DMS53 (cell line): ENCODE results near the gene PHF21A.
"Not testable (repeated sequence)": the region's sequence is repeated elsewhere in the genome, so short reads cannot be mapped to it uniquely, and the experiment has no call there.

Source experiments
- DNase-seq: peaks from one replicate; lab custom pipeline; 2025; lab: John Stamatoyannopoulos, UW

PHF21A gene

GRCh38 chr11:45982656-45983470 lies 138.4 kb downstream of the PHF21A start:
- DNase-seq: no peak

GRCh38 chr11:45981826-45982225 lies 139.4 kb downstream of the PHF21A start:
- not testable (repeated sequence) for DNase-seq

DNA sequence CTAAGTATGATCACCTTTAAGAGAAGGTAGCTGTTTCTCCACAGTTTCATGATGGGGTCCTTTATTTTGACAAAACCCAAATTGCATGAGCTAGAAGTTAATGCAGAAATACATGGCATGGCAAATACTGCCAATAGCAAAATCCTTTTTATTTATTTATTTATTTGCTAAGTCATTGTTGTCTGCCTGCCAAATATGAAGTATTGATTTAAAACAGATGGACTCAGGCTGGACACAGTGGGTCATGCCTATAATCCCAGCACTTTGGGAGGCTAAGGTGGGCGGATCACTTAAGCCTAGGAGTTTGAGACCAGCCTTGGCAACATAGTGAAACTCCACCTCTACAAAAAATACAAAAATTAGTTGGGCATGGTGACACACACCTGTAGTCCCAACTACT lies 146.4 kb downstream of the PHF21A start:
- no peak for DNase-seq

GRCh38 chr11:45973601-45974000 lies 147.7 kb downstream of the PHF21A start:
- DNase-seq: no peak

- DNase-seq: no peak
Measured at GRCh38 chr11:45968901-45969300, 152.4 kb downstream of the PHF21A start.

GRCh38 chr11:45967506-45967905 lies 153.7 kb downstream of the PHF21A start:
- DNase-seq: no peak

DNA sequence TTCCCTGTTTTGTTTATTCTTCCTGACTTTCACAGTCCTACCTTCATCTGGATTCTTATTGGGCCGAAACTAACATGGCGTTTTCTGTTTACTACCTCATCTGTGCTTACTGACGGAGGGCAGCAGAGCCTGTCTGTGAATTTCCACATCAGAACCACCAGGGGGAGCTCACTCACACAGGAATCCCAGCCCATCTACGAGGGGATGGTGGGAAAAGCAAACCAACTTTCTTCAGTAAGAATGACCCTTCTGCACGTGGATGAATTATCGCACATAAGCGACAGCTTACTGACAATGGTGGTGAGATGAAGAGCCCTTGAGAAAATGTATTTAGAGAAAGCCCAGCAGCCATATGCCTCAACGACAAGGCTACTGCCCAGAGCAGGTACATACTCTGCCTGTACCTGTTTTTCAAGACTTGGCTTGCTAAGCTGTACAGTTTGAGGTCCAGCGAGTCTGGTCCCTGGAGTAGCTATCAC lies 156.3 kb downstream of the PHF21A start:
- DNase-seq: peak; percentile 78

- no peak for DNase-seq
Measured at GRCh38 chr11:45961751-45962240, 159.5 kb downstream of the PHF21A start.

DNA sequence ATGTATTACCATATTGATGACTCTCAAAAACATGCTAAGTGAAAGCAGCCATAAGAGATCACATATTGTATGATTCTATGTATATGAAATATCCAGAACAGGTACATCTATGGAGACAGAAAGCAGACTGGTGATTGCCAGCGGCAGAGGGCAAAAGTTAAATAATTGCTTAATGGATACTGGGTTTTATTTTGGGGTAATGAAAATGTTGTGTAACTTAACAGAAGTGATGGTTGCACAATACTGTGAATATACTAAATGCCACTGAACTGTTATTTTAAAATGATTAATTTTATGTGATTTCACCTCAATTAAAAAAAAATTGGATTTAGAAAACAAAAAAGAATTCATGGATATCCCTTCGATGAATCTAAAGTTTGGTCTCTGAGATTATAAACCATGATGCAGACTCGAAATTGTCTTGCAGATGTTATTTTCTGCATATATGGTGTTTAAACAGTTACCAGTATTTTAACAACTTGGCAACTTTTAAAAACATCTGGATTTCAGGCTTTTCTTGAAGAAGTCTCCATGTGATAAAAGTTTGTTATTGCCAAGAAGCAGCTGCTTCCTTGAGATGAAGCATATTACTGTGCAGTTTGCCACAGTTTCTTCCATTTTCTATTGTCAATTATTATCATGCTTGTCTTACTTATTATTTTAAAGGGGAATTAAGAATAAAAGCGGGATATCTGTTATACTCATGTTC lies 160.7 kb downstream of the PHF21A start:
- DNase-seq: no peak

DNA sequence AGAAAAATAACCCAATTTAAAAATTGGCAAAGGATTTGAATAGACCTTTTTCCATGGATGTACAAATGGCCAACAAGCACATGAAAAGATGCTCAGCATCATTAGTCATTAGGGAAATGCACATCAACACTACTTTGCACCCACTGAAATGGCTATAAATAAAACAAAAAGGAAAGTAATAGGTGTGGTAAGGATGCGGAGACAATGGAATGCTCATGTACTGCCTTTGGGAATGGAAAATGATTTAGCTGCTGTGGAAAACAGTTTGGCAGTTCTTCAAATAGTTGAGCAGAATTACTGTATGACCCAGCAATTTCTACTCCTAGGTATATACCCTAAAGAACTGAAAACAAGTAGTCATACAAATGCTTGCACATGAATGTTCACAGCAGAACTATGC lies 161.4 kb downstream of the PHF21A start:
- no peak for DNase-seq

DNA sequence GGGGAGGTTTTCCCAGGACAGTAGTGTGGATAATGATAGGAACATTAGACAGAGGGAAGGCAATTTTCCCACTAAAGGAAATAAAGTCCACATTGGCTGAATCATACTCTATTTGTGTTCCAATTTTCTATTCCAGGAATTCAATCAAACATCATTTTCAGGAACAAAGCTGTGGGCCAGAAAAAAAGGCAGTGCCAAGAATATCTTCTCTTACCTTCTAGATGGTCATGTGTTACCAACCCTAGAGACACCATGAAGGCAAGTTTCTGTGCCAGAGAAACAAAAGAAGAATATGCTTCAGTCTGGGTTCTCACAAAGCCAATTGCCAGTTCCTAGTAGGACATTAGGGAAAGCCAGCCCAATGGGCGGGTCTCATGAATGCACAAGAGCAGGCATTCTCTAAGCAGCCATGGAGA lies 171.3 kb downstream of the PHF21A start:
- DNase-seq: no peak

DNA sequence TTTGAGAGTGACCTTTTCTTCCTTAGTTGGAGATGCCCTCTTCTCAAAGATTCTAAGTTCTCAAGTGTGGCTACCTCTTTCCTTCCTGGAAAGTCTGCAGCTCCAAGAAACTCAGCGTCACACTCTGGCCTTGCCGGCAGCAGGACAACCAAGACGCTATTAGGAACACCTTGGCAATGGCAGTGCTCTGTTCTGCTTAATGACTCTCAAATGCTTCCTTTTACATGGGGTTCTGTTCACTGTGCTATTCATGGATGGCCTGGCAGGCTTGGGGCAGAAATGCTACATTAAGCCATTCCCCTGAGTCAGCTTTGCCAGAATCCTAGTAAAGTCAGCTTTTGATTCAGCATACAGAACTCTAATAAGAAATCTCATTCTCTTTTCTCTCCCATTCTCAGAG lies 172.9 kb downstream of the PHF21A start:
- no peak for DNase-seq

DNA sequence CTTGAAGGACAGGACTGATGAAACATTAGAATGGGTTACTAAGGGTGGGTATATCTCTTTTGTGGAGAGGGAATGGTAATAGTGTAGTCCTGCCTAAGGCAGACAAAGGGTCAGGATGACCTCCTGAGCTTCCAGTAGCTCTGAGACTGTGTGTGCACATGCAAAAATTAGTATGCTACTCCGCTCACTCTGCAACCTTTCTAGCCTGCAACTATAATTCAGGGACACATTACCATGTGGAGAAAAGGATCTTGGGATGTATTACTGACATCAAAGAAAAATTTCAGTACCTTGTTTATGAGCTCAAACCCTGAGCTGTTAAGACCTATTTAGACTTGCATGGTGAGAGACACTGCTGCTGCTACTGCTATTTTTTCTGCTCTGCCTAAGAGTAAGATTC lies 173.4 kb downstream of the PHF21A start:
- no peak for DNase-seq

DNA sequence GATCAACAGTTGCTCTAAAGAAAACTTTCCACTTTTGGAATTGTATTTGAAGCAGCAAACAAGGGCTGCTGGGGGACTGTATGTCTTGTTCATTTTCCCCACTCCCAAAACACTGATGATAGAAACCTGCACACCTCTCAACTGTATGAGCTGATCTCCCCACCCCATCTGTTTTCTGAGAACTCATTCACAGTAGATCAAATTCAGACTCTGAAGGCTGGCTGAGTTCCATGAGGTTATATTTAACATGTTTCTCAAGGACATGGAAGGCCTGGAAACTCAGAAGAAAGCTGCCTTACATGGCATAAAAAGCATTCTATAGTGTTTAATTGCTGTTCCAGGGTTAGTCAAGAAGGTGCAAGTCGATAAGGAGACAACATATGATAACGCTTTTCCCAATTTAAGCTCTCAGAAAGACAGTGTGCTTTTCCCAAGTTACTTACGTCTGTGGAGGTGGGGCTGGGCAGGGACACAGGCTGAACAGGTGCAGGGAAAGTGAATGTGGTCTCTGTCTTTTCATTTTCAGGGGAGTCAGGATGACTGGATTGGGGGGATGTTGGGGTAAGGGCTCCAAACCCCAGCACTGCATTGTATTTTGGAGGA lies 175.8 kb downstream of the PHF21A start:
- no peak for DNase-seq

DNA sequence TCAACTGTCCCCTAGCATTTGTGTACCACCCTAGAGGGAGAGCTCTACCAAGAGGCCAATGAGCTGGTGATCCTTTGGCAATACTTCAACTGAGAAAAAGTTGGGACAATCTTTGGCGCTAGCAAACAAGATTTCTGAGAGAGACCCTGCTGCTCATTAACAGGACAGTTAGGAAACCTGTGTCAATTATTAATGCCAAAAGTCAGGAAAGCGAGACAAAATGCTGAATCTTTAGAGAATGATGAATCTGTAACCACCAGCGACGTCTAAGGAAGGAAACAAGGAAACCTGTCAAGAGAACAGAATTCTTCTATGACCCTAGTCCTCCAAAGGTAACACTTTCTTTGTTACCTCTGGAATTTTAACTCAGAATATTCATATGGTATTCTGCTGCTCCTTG lies 178.9 kb downstream of the PHF21A start:
- no peak for DNase-seq

GRCh38 chr11:45941285-45941684 lies 180.0 kb downstream of the PHF21A start:
- no peak for DNase-seq

GRCh38 chr11:45939836-45940235 lies 181.4 kb downstream of the PHF21A start:
- DNase-seq: no peak

GRCh38 chr11:45937916-45938315 lies 183.3 kb downstream of the PHF21A start:
- no peak for DNase-seq

GRCh38 chr11:45936511-45937054 lies 184.7 kb downstream of the PHF21A start:
- no peak for DNase-seq

DNA sequence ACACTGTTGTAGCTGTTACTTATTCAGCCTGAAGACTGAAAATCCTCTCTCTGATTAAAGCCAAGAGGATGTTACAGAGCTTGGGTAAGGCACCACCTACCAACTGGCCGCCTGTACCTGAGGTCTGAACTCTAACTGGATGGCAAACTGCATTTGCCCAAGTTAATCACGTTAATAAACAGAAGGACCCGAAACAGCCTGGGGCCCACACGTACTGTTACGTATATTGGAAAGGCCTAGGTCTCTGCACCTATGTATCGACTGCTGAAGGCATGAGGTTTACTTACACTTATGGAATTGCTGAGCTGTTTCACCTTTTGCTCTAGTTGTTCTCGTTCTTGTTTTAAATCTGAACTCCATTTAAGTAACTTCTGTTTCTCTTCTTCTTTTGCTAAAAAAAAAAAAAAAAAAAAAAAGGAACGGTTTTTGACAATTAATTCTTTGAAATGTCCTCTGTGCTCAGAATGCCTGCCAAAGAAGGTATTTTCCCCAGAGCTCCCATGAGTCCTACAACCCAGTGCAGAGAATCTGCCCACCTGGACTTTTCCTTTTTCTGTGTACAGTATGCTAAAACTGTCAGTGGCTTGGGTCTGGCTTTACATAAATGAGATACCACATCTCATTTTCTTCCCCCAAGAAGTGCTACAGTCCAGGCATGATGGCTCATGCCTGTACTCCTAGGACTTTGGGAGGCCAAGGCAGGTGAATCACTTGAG lies 185.7 kb downstream of the PHF21A start:
- DNase-seq: no peak

DNA sequence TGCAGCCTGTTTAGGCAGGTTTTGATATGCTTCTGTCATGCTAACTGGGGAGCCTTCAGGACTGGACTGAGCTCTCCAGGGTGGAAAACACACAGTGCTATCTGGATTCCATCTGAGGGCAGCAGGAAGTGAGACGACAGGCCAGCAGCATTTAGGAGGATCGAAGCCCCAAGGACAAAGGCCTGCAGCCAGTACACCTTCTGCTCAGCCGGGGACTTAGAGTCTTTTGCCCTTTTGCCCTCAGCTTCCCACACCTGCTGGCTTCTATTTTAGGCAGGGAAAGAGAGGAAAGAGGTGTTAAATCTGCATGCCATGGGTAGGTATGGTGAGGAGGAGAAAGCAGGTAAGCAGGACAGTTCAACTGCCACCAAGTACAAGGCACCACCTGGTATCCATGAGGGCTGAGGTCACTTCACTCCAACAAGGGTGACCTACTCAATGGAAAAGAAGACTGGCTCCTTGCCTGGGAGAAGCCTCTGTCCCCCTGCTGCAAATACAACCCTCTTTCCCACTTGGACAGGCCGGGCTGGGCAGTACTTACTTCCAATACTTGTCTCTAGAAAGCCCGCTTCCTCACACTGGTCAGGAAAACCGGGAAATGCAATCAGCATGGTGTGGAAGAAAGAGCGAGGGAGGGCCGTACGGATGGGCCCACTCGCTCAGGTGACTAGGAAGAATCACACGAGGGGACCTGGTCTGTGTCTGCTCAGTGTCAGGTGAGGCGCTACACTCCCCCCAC lies 186.5 kb downstream of the PHF21A start:
- peak; percentile 21 for DNase-seq
